ENCODE measurements around the gene LGR4. TPM values are rescaled to one million over a fixed set of nuclear protein-coding genes. Genes with fewer than 3 reads are reported as not detected.

The LGR4 gene
- total RNA-seq, 1 donor = 25.1 TPM

GRCh38 chr11:27473017-27473406 lies 422 bp upstream of the LGR4 start:
- no peak for TF ChIP-seq CTCF (IDR thresholded peaks at IDR 0.05; ENCODE audit: insufficient read depth, low read length)
- peak overlapping the region; percentile 81 for H3K4me3 ChIP-seq (ENCODE audit: low read depth, low read length)
- no peak for DNase-seq (ENCODE audit: low read depth)

- peak overlapping the region; percentile 81 for H3K4me3 ChIP-seq (ENCODE audit: low read depth, low read length)
- no peak for DNase-seq (ENCODE audit: low read depth)
- no peak for TF ChIP-seq CTCF (IDR thresholded peaks at IDR 0.05; ENCODE audit: insufficient read depth, low read length)
Observed at GRCh38 chr11:27471589-27472397, 797 bp downstream of the LGR4 start.

- peak overlapping the region; percentile 81 for H3K4me3 ChIP-seq (ENCODE audit: low read depth, low read length)
- TF ChIP-seq CTCF (IDR thresholded peaks at IDR 0.05; ENCODE audit: insufficient read depth, low read length) = no peak
- no peak for DNase-seq (ENCODE audit: low read depth)
Observed at GRCh38 chr11:27470826-27471588, 1.6 kb downstream of the LGR4 start.

- DNase-seq (ENCODE audit: low read depth) = no peak
- TF ChIP-seq CTCF (IDR thresholded peaks at IDR 0.05; ENCODE audit: insufficient read depth, low read length) = no peak
- peak overlapping the region; percentile 19 for H3K4me3 ChIP-seq (ENCODE audit: low read depth, low read length)
Observed at GRCh38 chr11:27470166-27470565, 2.4 kb downstream of the LGR4 start.

- no peak for TF ChIP-seq CTCF (IDR thresholded peaks at IDR 0.05; ENCODE audit: insufficient read depth, low read length)
- no peak for DNase-seq (ENCODE audit: low read depth)
- H3K4me3 ChIP-seq (ENCODE audit: low read depth, low read length) = no peak overlapping the region
Observed at GRCh38 chr11:27468995-27469695, 3.4 kb downstream of the LGR4 start.

GRCh38 chr11:27468209-27468994 lies 4.2 kb downstream of the LGR4 start:
- H3K4me3 ChIP-seq (ENCODE audit: low read depth, low read length) = no peak overlapping the region
- no peak for TF ChIP-seq CTCF (IDR thresholded peaks at IDR 0.05; ENCODE audit: insufficient read depth, low read length)
- peak; percentile 78 for DNase-seq (ENCODE audit: low read depth)

Data from fibroblast of the aortic adventitia (primary cell).